HCT116 (cell line): ENCODE results near the gene ALOX12B. TPM values are rescaled to one million over a fixed set of nuclear protein-coding genes. Genes with fewer than 3 reads are reported as not detected.

Source experiments
- ATAC-seq: fragments of 200-7000 bp; cut with Tn5 transposase; 2 replicates; pipeline ENCODE4 v1.9.1; 2020; ENCODE audit warnings: mild to moderate bottlenecking, moderate library complexity
- BruUV-seq: library from RNA; stranded (reverse); fragments of 400-500 nt; replicated peaks from 2 replicates; lab custom pipeline; 2021; lab: Mats Ljungman, UMichigan
- CTCF ChIA-PET: fragments of 300-600 bp; sonication (Branson Sonifier 250); formaldehyde crosslinking; loops from one replicate; lab custom pipeline; 2021; ENCODE audit warnings: antibody characterized with exemption; lab: Charles Lee
- POLR2A ChIA-PET: fragments of 300-600, 350-600 bp; sonication (Branson Sonifier 250); formaldehyde crosslinking; loops from one replicate; lab custom pipeline; 2021; ENCODE audit warnings: antibody characterized with exemption; lab: Charles Lee
- RAD21 ChIA-PET, 2 experiments: fragments of 300-600 bp; sonication (Branson Sonifier 250); formaldehyde crosslinking; loops; one replicate each; lab custom pipeline; 2023; ENCODE audit warnings: low total read pairs in 2 of 2; ENCODE audit not compliant: uncharacterized antibody in 2 of 2, unreplicated experiment in 2 of 2, low non-redundant PET in 1 of 2; lab: Charles Lee
- DNase-seq: peaks from one replicate; pipeline ENCODE4 v3.0.0-alpha.2; 2010; ENCODE audit warnings: low read depth, low spot score
- H2AFZ ChIP-seq: fragments of 200-600 bp; shearing (Covaris generic), sonication (generic); 2 replicates; pipeline ENCODE4 v1.6.1; 2017; ENCODE audit warnings: low read depth, mixed run types, mixed read lengths, antibody characterized with exemption, low read length; ENCODE audit not compliant: poor library complexity, severe bottlenecking
- H3K27ac ChIP-seq: 2 replicates; pipeline ENCODE4 v1.5.1; 2012; ENCODE audit warnings: low read depth, low read length
- H3K27me3 ChIP-seq: fragments of 200-600 bp; sonication (generic); 2 replicates; pipeline ENCODE4 v1.6.1; 2016; ENCODE audit warnings: mixed run types, low read length, mixed read lengths; ENCODE audit not compliant: insufficient read depth
- H3K36me3 ChIP-seq, 2 experiments: fragments of 200-500 bp in 1 of 2; fragments of 200-600 bp in 1 of 2; sonication (Bioruptor generic) in 1 of 2; sonication (generic) in 1 of 2; 2 replicates each; pipeline versions ENCODE4 v1.5.1 to v1.6.1; 2014 to 2016; ENCODE audit warnings: low read length in 2 of 2, inconsistent platforms in 1 of 2, mixed read lengths in 1 of 2, mixed run types in 1 of 2; ENCODE audit not compliant: insufficient read depth in 2 of 2, control insufficient read depth in 1 of 2
- H3K4me1 ChIP-seq, 2 experiments: fragments of 200-600 bp in 1 of 2; sonication (generic) in 1 of 2; 2 replicates each; pipeline versions ENCODE4 v1.5.1 to v1.6.1; 2012 to 2017; ENCODE audit warnings: low read length in 2 of 2, inconsistent platforms in 1 of 2, mild to moderate bottlenecking in 1 of 2, mixed read lengths in 1 of 2, mixed run types in 1 of 2, moderate library complexity in 1 of 2; ENCODE audit not compliant: insufficient read depth in 2 of 2, control insufficient read depth in 1 of 2
- H3K4me2 ChIP-seq: fragments of 200-600 bp; sonication (generic); 2 replicates; pipeline ENCODE4 v1.6.1; 2017; ENCODE audit warnings: mixed run types, low read length, mixed read lengths
- H3K4me3 ChIP-seq, 2 experiments: fragments of 200-600 bp in 1 of 2; sonication (generic) in 1 of 2; replicated peaks in 1 of 2; 2 replicates each; pipeline ENCODE4 v1.5.1; 2011 to 2016; ENCODE audit warnings: low read length in 2 of 2, control low read depth in 1 of 2, low read depth in 1 of 2, mild to moderate bottlenecking in 1 of 2, mixed read lengths in 1 of 2, mixed run types in 1 of 2
- H3K79me2 ChIP-seq: fragments of 200-600 bp; sonication (generic); 2 replicates; pipeline ENCODE4 v1.6.1; 2017; ENCODE audit warnings: mild to moderate bottlenecking, mixed run types, low read length, moderate library complexity, mixed read lengths; ENCODE audit not compliant: insufficient read depth
- H3K9ac ChIP-seq: fragments of 200-600 bp; sonication (generic); 2 replicates; pipeline ENCODE4 v1.6.1; 2016; ENCODE audit warnings: low read length, mixed read lengths
- H3K9me2 ChIP-seq: fragments of 200-600 bp; sonication (generic), shearing (Covaris generic); 2 replicates; pipeline ENCODE4 v1.6.1; 2017; ENCODE audit warnings: mixed run types, mild to moderate bottlenecking, moderate library complexity; ENCODE audit not compliant: insufficient read depth
- H3K9me3 ChIP-seq, 2 experiments: fragments of 200-500 bp in 1 of 2; fragments of 200-600 bp in 1 of 2; sonication (Bioruptor generic) in 1 of 2; sonication (generic) in 1 of 2; 2 replicates each; pipeline ENCODE4 v1.6.1; 2014 to 2017; ENCODE audit warnings: low read length in 2 of 2, mixed read lengths in 2 of 2, inconsistent platforms in 1 of 2, low read depth in 1 of 2, mild to moderate bottlenecking in 1 of 2, mixed run types in 1 of 2, moderate library complexity in 1 of 2; ENCODE audit not compliant: control insufficient read depth in 1 of 2, insufficient read depth in 1 of 2
- H4K20me1 ChIP-seq: fragments of 200-600 bp; sonication (generic), shearing (Covaris generic); 2 replicates; pipeline ENCODE4 v1.6.1; 2017; ENCODE audit warnings: mixed run types, mild to moderate bottlenecking, moderate library complexity; ENCODE audit not compliant: insufficient read depth
- EGR1 ChIP-seq: IDR thresholded peaks from 2 replicates; pipeline ENCODE4 v1.6.1; 2012; ENCODE audit warnings: low read depth
- EZH2 ChIP-seq: fragments of 200-600 bp; sonication (generic); IDR thresholded peaks from 2 replicates; pipeline ENCODE4 v1.6.1; 2017; ENCODE audit warnings: antibody characterized with exemption, mixed run types
- EZH2phosphoT487 ChIP-seq: fragments of 200-600 bp; IDR thresholded peaks from 2 replicates; pipeline ENCODE4 v1.6.1; 2018; ENCODE audit warnings: antibody characterized with exemption, borderline replicate concordance
- REST ChIP-seq: IDR thresholded peaks from 2 replicates; pipeline ENCODE4 v1.6.1; 2012; ENCODE audit warnings: low read depth
- SP1 ChIP-seq: IDR thresholded peaks from 2 replicates; pipeline ENCODE4 v1.6.1; 2012; ENCODE audit warnings: low read depth
- ZBTB33 ChIP-seq: IDR thresholded peaks from 2 replicates; pipeline ENCODE4 v1.6.1; 2011; ENCODE audit warnings: mild to moderate bottlenecking, low read length, moderate library complexity; ENCODE audit not compliant: insufficient replicate concordance; ENCODE audit errors: extremely low read depth
- ZFX ChIP-seq: fragments of 450-650 bp; IDR thresholded peaks from 2 replicates; pipeline ENCODE4 v1.6.1; 2017
- intact Hi-C: fragments of 100-400 bp; cut with micrococcal nuclease; formaldehyde crosslinking; loops from 2 replicates; pipeline ENCODE4 v1.10.0; 2022
- total RNA-seq: library from RNA; stranded (reverse); gene quantifications from one replicate; pipeline ENCODE4 v1.2.1, GENCODE V29; 2021; ENCODE audit not compliant: unreplicated experiment

Gene ALOX12B
- total RNA-seq, 1 experiment from 2014 or later, result 3.8 TPM

GRCh38 chr17:8082292-8082691, 5.2 kb downstream of the ALOX12B start (continued):
- TF ChIP-seq REST, result no peak
- TF ChIP-seq EGR1, result no peak
- TF ChIP-seq ZFX, result no peak

- Histone ChIP-seq H3K4me2 (no peak overlapping the region), H4K20me1 (no peaks in the 10 kb centered on the region), H3K27me3 (no peaks in the 10 kb centered on the region), H3K27ac (no peak overlapping the region), H3K79me2 (peaks cover 4% of the 10 kb centered on the region; the same call in 1 of the 2 replicates), H3K9me3 (no peaks in the 10 kb centered on the region), H3K9ac (no peak overlapping the region), H3K4me1 (peaks cover 2 to 25% of the 10 kb centered on the region in 2 experiments; a peak in 3 of 4 replicates), H3K4me3 (no peak overlapping the region), H3K36me3 (no peaks in the 10 kb centered on the region), H2AFZ (no peak overlapping the region), H3K9me2 (no peaks in the 10 kb centered on the region)
- DNase-seq (no peak), ATAC-seq (no peak)
- CTCF ChIA-PET, result interaction anchor here (1.4 kb wide), 1 partner anchor 12 kb away, joined by 4 read pairs; no protein-coding TSS in a partner anchor
- intact Hi-C loops, result no loop called here
- BruUV-seq, result no TSS peak
- POLR2A ChIA-PET, result no interaction called here
- TF ChIP-seq EZH2 (no peak), EZH2phosphoT487 (no peak), SP1 (no peak), ZBTB33 (no peak)
- RAD21 ChIA-PET, result no interaction called here
Observed at GRCh38 chr17:8081876-8082275, 5.6 kb downstream of the ALOX12B start.
